SU-DHL-6 (cell line): ENCODE measurements around the gene ZNF467.

Experiments
- EZH2phosphoT487 ChIP-seq: fragments of 200-600 bp; sonication (generic), shearing (Covaris generic); conservative IDR thresholded peaks from 2 replicates; pipeline ENCODE4 v1.6.1; 2018; ENCODE audit warnings: mild to moderate bottlenecking, antibody characterized with exemption, low read length, moderate library complexity, mixed read lengths
- TF ChIP-seq, protein P1 (sequence below): fragments of 200-600 bp; sonication (generic); IDR thresholded peaks from one replicate; pipeline ENCODE4 v1.5.1; 2017; ENCODE audit warnings: antibody characterized with exemption, mild to moderate bottlenecking, low read length, moderate library complexity; ENCODE audit not compliant: insufficient read depth, poor library complexity, severe bottlenecking

DNA sequence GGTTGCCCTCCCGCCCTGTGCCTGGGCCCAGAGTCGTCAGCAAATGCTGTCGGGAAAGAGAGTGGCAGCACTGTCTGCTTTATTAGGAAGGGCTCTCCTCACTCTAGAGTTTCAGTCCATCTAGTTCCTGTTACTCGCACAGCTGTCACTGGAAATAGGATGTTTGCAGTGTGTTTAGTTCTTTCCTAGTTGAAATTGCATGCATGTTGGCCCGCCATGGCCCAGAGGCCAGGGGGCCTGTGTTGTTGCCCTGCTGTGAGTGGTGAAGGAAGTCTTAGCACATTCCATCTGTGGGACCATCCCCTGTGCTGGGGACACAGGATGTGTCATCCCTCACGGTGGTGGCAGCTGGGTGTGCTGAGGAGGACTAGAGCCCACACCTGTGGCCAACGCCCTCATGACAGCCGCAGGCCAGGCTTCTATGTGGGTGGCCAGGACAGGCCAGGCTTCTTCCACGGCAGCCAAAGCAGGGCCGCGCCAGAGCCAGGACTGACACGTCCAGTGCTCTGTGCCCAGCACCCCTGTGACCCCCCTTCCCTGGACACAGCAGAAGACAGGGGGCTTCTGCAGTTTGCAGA lies 45.4 kb downstream of the ZNF467 start:
- TF ChIP-seq, protein P1, sequence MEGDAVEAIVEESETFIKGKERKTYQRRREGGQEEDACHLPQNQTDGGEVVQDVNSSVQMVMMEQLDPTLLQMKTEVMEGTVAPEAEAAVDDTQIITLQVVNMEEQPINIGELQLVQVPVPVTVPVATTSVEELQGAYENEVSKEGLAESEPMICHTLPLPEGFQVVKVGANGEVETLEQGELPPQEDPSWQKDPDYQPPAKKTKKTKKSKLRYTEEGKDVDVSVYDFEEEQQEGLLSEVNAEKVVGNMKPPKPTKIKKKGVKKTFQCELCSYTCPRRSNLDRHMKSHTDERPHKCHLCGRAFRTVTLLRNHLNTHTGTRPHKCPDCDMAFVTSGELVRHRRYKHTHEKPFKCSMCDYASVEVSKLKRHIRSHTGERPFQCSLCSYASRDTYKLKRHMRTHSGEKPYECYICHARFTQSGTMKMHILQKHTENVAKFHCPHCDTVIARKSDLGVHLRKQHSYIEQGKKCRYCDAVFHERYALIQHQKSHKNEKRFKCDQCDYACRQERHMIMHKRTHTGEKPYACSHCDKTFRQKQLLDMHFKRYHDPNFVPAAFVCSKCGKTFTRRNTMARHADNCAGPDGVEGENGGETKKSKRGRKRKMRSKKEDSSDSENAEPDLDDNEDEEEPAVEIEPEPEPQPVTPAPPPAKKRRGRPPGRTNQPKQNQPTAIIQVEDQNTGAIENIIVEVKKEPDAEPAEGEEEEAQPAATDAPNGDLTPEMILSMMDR, result no peak
- no peak for TF ChIP-seq EZH2phosphoT487
